ENCODE measurements around the gene NUP98. TPM values are rescaled to one million over a fixed set of nuclear protein-coding genes. Genes with fewer than 3 reads are reported as not detected.

NUP98 gene
- total and polyA plus RNA-seq, 2 donors (not counting 3 experiments of a cell fraction or from before 2014, with no cell fraction given) = 92.7 to 169 TPM

DNA sequence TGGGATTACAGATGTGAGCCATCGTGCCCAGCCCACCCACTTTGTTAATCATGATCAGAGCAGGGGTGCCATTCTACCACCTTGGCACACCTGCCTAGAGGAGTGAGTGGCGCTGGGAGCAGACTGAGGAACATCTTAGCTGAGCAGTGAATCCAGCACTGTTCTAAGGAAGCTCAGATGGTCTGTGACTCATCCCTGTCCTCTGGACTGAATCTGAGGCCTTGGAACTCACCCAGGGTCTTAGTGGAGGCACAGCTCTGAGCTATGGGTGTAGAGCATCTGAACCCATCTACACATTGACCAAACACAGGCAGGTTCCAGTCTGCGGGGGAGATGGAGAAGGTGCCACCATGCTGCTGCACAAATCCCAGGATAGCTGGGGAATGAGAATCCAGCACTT, 25.9 kb upstream of the NUP98 start:
- H2AFZ ChIP-seq (ENCODE audit: low read depth, low read length) = no peak overlapping the region
- no peaks in the 10 kb centered on the region for H4K20me1 ChIP-seq (replicated peaks; ENCODE audit: control insufficient read depth, extremely low read depth, insufficient read depth, low read length)
- H3K9me1 ChIP-seq (replicated peaks; ENCODE audit: control insufficient read depth, extremely low read depth, insufficient read depth, low read length) = no peaks in the 10 kb centered on the region
- intact Hi-C loops (cut with micrococcal nuclease) = no loop called here
- CTCF ChIA-PET = interaction anchor here (0.8 to 2.9 kb wide), 6 partner anchors 9 to 250 kb away, joined by 3 to 17 read pairs (median 4); partner anchors contain the start of genes PGAP2 and RHOG
- DNase-seq (ENCODE audit: low read depth, low spot score) = no peak
- H3K27me3 ChIP-seq (ENCODE audit: control insufficient read depth in 2 of 2, insufficient read depth in 2 of 2, low read length in 2 of 2) = no peaks in the 10 kb centered on the region
- BruUV-seq (replicated peaks) = no TSS peak
- no peak overlapping the region for H3K4me2 ChIP-seq (ENCODE audit: insufficient read depth, low read length)
- H3K79me2 ChIP-seq (ENCODE audit: control insufficient read depth, insufficient read depth, low read length) = no peaks in the 10 kb centered on the region
- TF ChIP-seq MYC (IDR thresholded peaks at IDR 0.05; ENCODE audit: low read depth, low read length) = no peak
- no peak for TF ChIP-seq POLR2A (IDR thresholded peaks at IDR 0.05; ENCODE audit: low read depth, low read length)
- POLR2A ChIA-PET = no interaction called here
- no peaks in the 10 kb centered on the region for H3K9me3 ChIP-seq (replicated peaks; ENCODE audit: control insufficient read depth, insufficient read depth, low read length)
- H3K9ac ChIP-seq (replicated peaks; ENCODE audit: extremely low read depth, insufficient read depth, low read length) = no peak overlapping the region
- no peaks in the 10 kb centered on the region for H3K4me1 ChIP-seq (ENCODE audit: control insufficient read depth, extremely low read depth, insufficient read depth, low read length)
- peaks cover 2 to 20% of the 10 kb centered on the region in 2 experiments for H3K36me3 ChIP-seq (ENCODE audit: control insufficient read depth in 2 of 2, extremely low read depth in 1 of 2, insufficient read depth in 2 of 2, low read length in 2 of 2)
- dilution Hi-C loops (cut with MboI; ENCODE audit: extremely low pct_ligation_motif_present, low sequenced_read_pairs) = no loop called here
- no peak overlapping the region for H3K27ac ChIP-seq (ENCODE audit: insufficient read depth, low read depth, low read length)
- no peak overlapping the region for H3K4me3 ChIP-seq (replicated peaks in 1 of 3; ENCODE audit: insufficient read depth in 1 of 3, low read depth in 1 of 3, low read length in 3 of 3)
- FAIRE-seq = peak; percentile 73

DNA sequence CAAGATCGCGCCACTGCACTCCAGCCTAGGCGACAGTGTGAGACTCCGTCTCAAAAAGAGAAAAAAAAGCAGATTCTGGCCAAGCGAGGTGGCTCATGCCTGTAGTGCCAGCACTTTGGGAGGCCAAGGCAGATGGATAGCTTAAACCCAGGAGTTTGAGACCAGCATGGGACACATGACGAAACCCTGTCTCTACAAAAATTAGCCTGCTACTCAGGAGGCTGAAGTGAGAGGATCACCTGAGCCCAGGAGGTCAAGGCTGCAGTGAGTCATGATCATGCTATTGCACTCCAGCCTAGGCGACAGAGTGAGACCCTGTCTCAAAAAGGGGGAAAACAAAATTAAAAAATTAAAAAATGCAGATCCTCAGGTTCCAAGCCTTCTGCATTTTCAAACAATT, 25.0 kb upstream of the NUP98 start:
- intact Hi-C loops (cut with micrococcal nuclease) = no loop called here
- Histone ChIP-seq H3K27ac (ENCODE audit: insufficient read depth, low read depth, low read length) (no peak overlapping the region), H3K36me3 (ENCODE audit: control insufficient read depth in 2 of 2, extremely low read depth in 1 of 2, insufficient read depth in 2 of 2, low read length in 2 of 2) (peaks cover 2 to 11% of the 10 kb centered on the region in 2 experiments), H3K9me3 (replicated peaks; ENCODE audit: control insufficient read depth, insufficient read depth, low read length) (no peaks in the 10 kb centered on the region), H3K9me1 (replicated peaks; ENCODE audit: control insufficient read depth, extremely low read depth, insufficient read depth, low read length) (no peaks in the 10 kb centered on the region), H3K79me2 (ENCODE audit: control insufficient read depth, insufficient read depth, low read length) (no peaks in the 10 kb centered on the region), H4K20me1 (replicated peaks; ENCODE audit: control insufficient read depth, extremely low read depth, insufficient read depth, low read length) (no peaks in the 10 kb centered on the region), H3K4me2 (ENCODE audit: insufficient read depth, low read length) (no peak overlapping the region), H3K27me3 (ENCODE audit: control insufficient read depth in 2 of 2, insufficient read depth in 2 of 2, low read length in 2 of 2) (no peaks in the 10 kb centered on the region), H3K4me3 (replicated peaks in 1 of 3; ENCODE audit: insufficient read depth in 1 of 3, low read depth in 1 of 3, low read length in 3 of 3) (no peak overlapping the region), H3K9ac (replicated peaks; ENCODE audit: extremely low read depth, insufficient read depth, low read length) (no peak overlapping the region), H3K4me1 (ENCODE audit: control insufficient read depth, extremely low read depth, insufficient read depth, low read length) (no peaks in the 10 kb centered on the region), H2AFZ (ENCODE audit: low read depth, low read length) (no peak overlapping the region)
- dilution Hi-C loops (cut with MboI; ENCODE audit: extremely low pct_ligation_motif_present, low sequenced_read_pairs) = no loop called here
- CTCF ChIA-PET = interaction anchor here (2.1 to 2.9 kb wide), 2 partner anchors 14 to 20 kb away, joined by 14 to 17 read pairs; partner anchors contain the start of genes PGAP2 and RHOG
- no TSS peak for BruUV-seq (replicated peaks)
- FAIRE-seq (no peak), DNase-seq (ENCODE audit: low read depth, low spot score) (no peak)
- no peak for TF ChIP-seq MYC (IDR thresholded peaks at IDR 0.05; ENCODE audit: low read depth, low read length)
- POLR2A ChIA-PET = no interaction called here

Measured in endothelial cell of umbilical vein (primary cell).